Mesenchymal stem cell (in vitro differentiated cells and primary cell): ENCODE results near the gene UROS.

ENCODE experiments used
- DNase-seq: peaks from one replicate; pipeline ENCODE4 v3.0.0-alpha.2; 2013
- H2AFZ ChIP-seq: one replicate; pipeline ENCODE4 v1.6.1; 2013; ENCODE audit warnings: low read depth, mild to moderate bottlenecking, control low read depth, inconsistent platforms, low read length, moderate library complexity
- H2AK5ac ChIP-seq: 2 replicates; pipeline ENCODE4 v1.6.1; 2013; ENCODE audit warnings: low read length, moderate library complexity, mild to moderate bottlenecking, inconsistent platforms; ENCODE audit not compliant: severe bottlenecking
- H2BK120ac ChIP-seq: one replicate; pipeline ENCODE4 v1.6.1; 2013; ENCODE audit warnings: low read depth, mild to moderate bottlenecking, inconsistent platforms, low read length, moderate library complexity
- H2BK12ac ChIP-seq, 2 experiments: one replicate each; pipeline ENCODE4 v1.6.1; 2013; ENCODE audit warnings: inconsistent platforms in 2 of 2, low read length in 2 of 2, mild to moderate bottlenecking in 2 of 2, moderate library complexity in 2 of 2, control low read depth in 1 of 2
- H2BK15ac ChIP-seq: one replicate; pipeline ENCODE4 v1.6.1; 2013; ENCODE audit warnings: mild to moderate bottlenecking, low read depth, inconsistent platforms; ENCODE audit not compliant: poor library complexity, severe bottlenecking
- H2BK5ac ChIP-seq: 2 replicates; pipeline ENCODE4 v1.6.1; 2013; ENCODE audit warnings: low read depth, mild to moderate bottlenecking, low read length, control low read depth, inconsistent platforms; ENCODE audit not compliant: poor library complexity, severe bottlenecking
- H3K14ac ChIP-seq, 2 experiments: one replicate each; pipeline ENCODE4 v1.6.1; 2013; ENCODE audit warnings: inconsistent platforms in 2 of 2, low read length in 2 of 2, control low read depth in 1 of 2, mild to moderate bottlenecking in 1 of 2, moderate library complexity in 1 of 2
- H3K18ac ChIP-seq, 2 experiments: one replicate each; pipeline ENCODE4 v1.6.1; 2013; ENCODE audit warnings: inconsistent platforms in 2 of 2, low read length in 2 of 2, control low read depth in 1 of 2, low read depth in 1 of 2, mild to moderate bottlenecking in 1 of 2
- H3K23ac ChIP-seq, 2 experiments: one replicate each; pipeline ENCODE4 v1.6.1; 2013; ENCODE audit warnings: inconsistent platforms in 2 of 2, low read length in 2 of 2, mild to moderate bottlenecking in 2 of 2, moderate library complexity in 2 of 2, control low read depth in 1 of 2
- H3K27ac ChIP-seq: 2 replicates; pipeline ENCODE4 v1.5.1; 2013; ENCODE audit warnings: mild to moderate bottlenecking, moderate library complexity, low read length, control low read depth, inconsistent platforms; ENCODE audit not compliant: poor library complexity, severe bottlenecking
- H3K27me3 ChIP-seq, 2 experiments: 2 replicates each; pipeline versions ENCODE4 v1.6.1 to v1.7.0; 2013; ENCODE audit warnings: low read length in 2 of 2, mild to moderate bottlenecking in 2 of 2, moderate library complexity in 2 of 2, control low read depth in 1 of 2, inconsistent platforms in 1 of 2; ENCODE audit not compliant: control insufficient read depth in 1 of 2, insufficient read depth in 1 of 2
- H3K36me3 ChIP-seq, 2 experiments: 2 replicates each; pipeline versions ENCODE4 v1.6.1 to v1.7.0; 2013; ENCODE audit warnings: low read length in 2 of 2, control low read depth in 1 of 2, inconsistent platforms in 1 of 2, low read depth in 1 of 2, mild to moderate bottlenecking in 1 of 2; ENCODE audit not compliant: insufficient read depth in 2 of 2, control insufficient read depth in 1 of 2
- H3K4ac ChIP-seq, 2 experiments: one replicate each; pipeline ENCODE4 v1.6.1; 2013; ENCODE audit warnings: inconsistent platforms in 2 of 2, low read length in 2 of 2, mild to moderate bottlenecking in 2 of 2, moderate library complexity in 2 of 2, control low read depth in 1 of 2, low read depth in 1 of 2
- H3K4me1 ChIP-seq: 2 replicates; pipeline ENCODE4 v1.6.1; 2013; ENCODE audit warnings: low read depth, low read length, control low read depth; ENCODE audit not compliant: control insufficient read depth, insufficient read depth
- H3K4me2 ChIP-seq: 2 replicates; pipeline ENCODE4 v1.6.1; 2013; ENCODE audit warnings: low read length, mild to moderate bottlenecking, inconsistent platforms; ENCODE audit not compliant: poor library complexity, severe bottlenecking
- H3K4me3 ChIP-seq, 2 experiments: 2 replicates each; pipeline versions ENCODE4 v1.5.1 to v1.7.0; 2013; ENCODE audit warnings: low read length in 2 of 2, mild to moderate bottlenecking in 2 of 2, control low read depth in 1 of 2, low read depth in 1 of 2; ENCODE audit not compliant: insufficient read depth in 1 of 2
- H3K79me1 ChIP-seq: replicated peaks from 2 replicates; pipeline ENCODE4 v1.6.1; 2013; ENCODE audit warnings: mild to moderate bottlenecking, control low read depth, low read length, inconsistent platforms; ENCODE audit not compliant: poor library complexity, severe bottlenecking
- H3K9ac ChIP-seq: 2 replicates; pipeline ENCODE4 v1.7.0; 2013; ENCODE audit warnings: mild to moderate bottlenecking, low read length, moderate library complexity
- H3K9me3 ChIP-seq: 2 replicates; pipeline ENCODE4 v1.7.0; 2013; ENCODE audit warnings: mild to moderate bottlenecking, low read length; ENCODE audit not compliant: control insufficient read depth
- H4K8ac ChIP-seq: one replicate; pipeline ENCODE4 v1.6.1; 2013; ENCODE audit warnings: inconsistent platforms, mild to moderate bottlenecking, low read length, moderate library complexity
- H4K91ac ChIP-seq: one replicate; pipeline ENCODE4 v1.6.1; 2013; ENCODE audit warnings: mild to moderate bottlenecking, low read length, inconsistent platforms
- WGBS: methylation state at CpG from one replicate; pipeline ENCODE4 v1.1.7; 2013; ENCODE audit warnings: mixed read lengths; 5-methylcytosine and 5-hydroxymethylcytosine counted together

Gene UROS

DNA sequence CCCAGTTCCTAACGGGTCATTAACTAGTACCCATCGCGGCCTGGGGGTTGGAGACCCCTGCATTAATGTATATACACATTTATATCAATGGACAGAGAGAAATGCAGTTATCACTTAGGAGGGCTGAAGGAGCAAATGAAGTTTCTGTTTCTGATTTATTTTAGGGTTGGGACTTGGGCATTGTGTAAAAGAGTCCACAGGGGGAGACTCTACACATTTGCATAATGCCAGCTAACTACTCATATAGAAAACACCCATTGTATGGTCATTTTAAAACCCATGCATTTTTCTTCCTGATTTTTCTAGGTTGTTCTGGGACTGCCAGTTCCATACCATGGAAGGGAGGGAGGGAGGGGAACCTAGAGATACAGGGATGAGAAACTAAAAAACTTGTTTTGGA lies 23.8 kb upstream of the UROS start:
- H2AFZ ChIP-seq = no peak overlapping the region
- H3K27me3 ChIP-seq = no peaks in the 10 kb centered on the region
- H2AK5ac ChIP-seq = no peak overlapping the region
- H3K9ac ChIP-seq = no peak overlapping the region
- H3K4me2 ChIP-seq = no peak overlapping the region
- no peak overlapping the region for H2BK5ac ChIP-seq
- no peak overlapping the region for H2BK15ac ChIP-seq
- H3K4me3 ChIP-seq = no peak overlapping the region
- no peak overlapping the region for H4K8ac ChIP-seq
- H3K14ac ChIP-seq = no peak overlapping the region
- no peak overlapping the region for H3K4ac ChIP-seq
- H3K18ac ChIP-seq = no peak overlapping the region
- H2BK12ac ChIP-seq = no peak overlapping the region
- peaks cover 3% of the 10 kb centered on the region for H3K4me1 ChIP-seq
- WGBS = no CpG with 5 or more reads among the region's 3 CpGs
- no peak overlapping the region for H4K91ac ChIP-seq
- no peak overlapping the region for H3K27ac ChIP-seq
- H3K36me3 ChIP-seq = peaks cover 32 to 68% of the 10 kb centered on the region in 2 experiments
- no peaks in the 10 kb centered on the region for H3K9me3 ChIP-seq
- H3K23ac ChIP-seq = no peak overlapping the region
- no peak overlapping the region for H2BK120ac ChIP-seq
- DNase-seq = no peak
- H3K79me1 ChIP-seq = peaks cover 13% of the 10 kb centered on the region

DNA sequence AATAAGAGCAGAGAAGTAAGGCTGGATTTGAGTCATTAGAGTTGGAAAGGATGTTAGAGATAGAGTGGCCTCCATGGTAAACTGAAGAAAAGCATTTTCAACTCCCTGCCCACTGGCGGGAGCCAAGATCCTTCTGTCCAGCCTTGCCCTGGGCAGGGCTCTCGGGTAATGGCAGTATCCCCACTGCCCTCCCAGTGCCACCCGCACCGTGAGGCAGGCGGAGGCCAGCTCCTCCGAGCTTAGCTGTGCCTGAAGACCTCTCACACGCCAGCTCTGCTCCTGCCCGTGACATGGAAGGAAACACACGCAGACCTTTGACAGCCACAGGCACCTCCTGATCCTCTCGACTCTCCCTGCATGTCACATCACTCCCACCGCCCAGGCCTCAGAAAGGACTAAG lies 22.6 kb upstream of the UROS start:
- no peak overlapping the region for H4K91ac ChIP-seq
- H3K27me3 ChIP-seq = no peaks in the 10 kb centered on the region
- no peak overlapping the region for H2BK12ac ChIP-seq
- H3K18ac ChIP-seq = no peak overlapping the region
- no peak overlapping the region for H2BK5ac ChIP-seq
- DNase-seq = no peak
- peaks cover 3% of the 10 kb centered on the region for H3K4me1 ChIP-seq
- no peak overlapping the region for H2AFZ ChIP-seq
- no peak overlapping the region for H2BK120ac ChIP-seq
- H3K4ac ChIP-seq = no peak overlapping the region
- peaks cover 28 to 73% of the 10 kb centered on the region in 2 experiments for H3K36me3 ChIP-seq
- H3K23ac ChIP-seq = no peak overlapping the region
- 93% methylated on average over 11 of the region's 11 CpGs for WGBS
- H2BK15ac ChIP-seq = no peak overlapping the region
- H2AK5ac ChIP-seq = no peak overlapping the region
- H3K9ac ChIP-seq = no peak overlapping the region
- no peak overlapping the region for H3K27ac ChIP-seq
- no peak overlapping the region for H3K4me3 ChIP-seq
- peaks cover 13% of the 10 kb centered on the region for H3K79me1 ChIP-seq
- H3K9me3 ChIP-seq = no peaks in the 10 kb centered on the region
- H3K4me2 ChIP-seq = no peak overlapping the region
- H3K14ac ChIP-seq = no peak overlapping the region
- no peak overlapping the region for H4K8ac ChIP-seq

DNA sequence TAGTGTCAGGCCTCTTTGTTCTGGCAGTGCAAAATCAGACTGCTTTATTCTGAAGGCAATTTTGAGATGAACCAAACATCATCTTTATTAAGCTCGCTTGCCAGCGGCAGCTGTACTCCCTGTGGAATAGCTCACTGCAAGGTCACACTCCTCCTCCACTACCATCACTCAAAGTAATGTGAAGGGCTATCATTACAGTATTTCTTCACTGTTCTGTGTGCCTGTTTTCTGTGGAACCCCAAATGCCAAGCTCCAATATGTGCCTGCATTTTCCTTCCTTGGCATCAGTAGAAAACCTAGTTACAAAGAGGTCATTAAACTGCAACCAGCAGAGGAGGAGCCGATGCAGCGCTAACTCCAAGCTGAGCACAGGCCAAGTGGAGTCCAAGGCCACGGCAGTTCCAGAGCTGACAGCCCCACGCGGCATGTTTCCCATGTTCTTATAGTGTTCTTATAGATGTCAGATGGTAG lies 21.7 kb upstream of the UROS start:
- Histone ChIP-seq H3K4me2 (no peak overlapping the region), H4K8ac (no peak overlapping the region), H2BK15ac (no peak overlapping the region), H3K9ac (no peak overlapping the region), H3K9me3 (no peaks in the 10 kb centered on the region), H3K4ac (no peak overlapping the region), H3K4me3 (no peak overlapping the region), H3K23ac (no peak overlapping the region), H2BK12ac (no peak overlapping the region), H3K4me1 (peaks cover 7% of the 10 kb centered on the region), H3K18ac (no peak overlapping the region), H3K79me1 (peaks cover 14% of the 10 kb centered on the region), H2AK5ac (no peak overlapping the region), H2BK120ac (no peak overlapping the region), H4K91ac (no peak overlapping the region), H3K27ac (no peak overlapping the region), H3K14ac (no peak overlapping the region), H2BK5ac (no peak overlapping the region), H3K27me3 (no peaks in the 10 kb centered on the region), H2AFZ (no peak overlapping the region), H3K36me3 (peaks cover 32 to 77% of the 10 kb centered on the region in 2 experiments)
- WGBS = 97% methylated on average over 7 of the region's 7 CpGs
- DNase-seq = no peak

DNA sequence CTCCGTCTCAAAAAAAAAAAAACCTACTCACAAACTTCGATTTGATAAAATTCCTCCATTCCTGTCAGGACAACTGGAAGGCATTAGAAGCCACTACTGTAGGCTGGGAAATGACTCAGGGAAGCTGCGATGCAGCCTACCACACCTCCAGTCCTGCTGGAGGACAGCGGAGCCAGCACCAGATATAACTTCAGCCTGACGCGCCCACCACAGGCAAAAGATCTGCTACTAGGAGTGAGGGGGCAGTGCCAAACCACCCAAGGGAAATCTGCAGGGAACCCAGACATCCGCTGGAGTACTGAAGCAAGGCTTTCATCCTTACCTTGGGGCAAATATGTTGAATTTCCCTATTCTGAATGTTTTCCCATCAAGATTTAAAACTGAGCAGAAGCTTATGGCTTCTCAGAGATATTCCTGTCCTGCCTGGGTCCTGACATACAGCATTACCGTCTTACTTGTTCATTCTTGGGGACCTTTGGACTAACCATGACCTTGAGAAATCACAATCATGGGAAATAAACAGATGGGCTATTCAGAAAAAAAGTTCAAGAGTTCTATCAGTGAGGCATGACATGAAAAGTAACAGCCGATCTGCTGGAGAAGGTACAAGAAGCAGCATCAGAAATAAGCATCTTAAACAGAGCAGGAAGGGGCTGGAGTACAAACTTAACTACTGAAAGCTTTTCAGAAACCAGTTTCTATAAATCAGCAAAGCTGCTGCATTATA lies 20.7 kb upstream of the UROS start:
- Histone ChIP-seq H2BK15ac (no peak overlapping the region), H3K27me3 (no peaks in the 10 kb centered on the region), H3K4me2 (no peak overlapping the region), H4K91ac (no peak overlapping the region), H2AK5ac (no peak overlapping the region), H3K4ac (no peak overlapping the region), H2AFZ (no peak overlapping the region), H3K14ac (no peak overlapping the region), H3K27ac (no peak overlapping the region), H3K9ac (no peak overlapping the region), H3K36me3 (peaks cover 35 to 77% of the 10 kb centered on the region in 2 experiments), H3K18ac (no peak overlapping the region), H4K8ac (no peak overlapping the region), H3K23ac (no peak overlapping the region), H3K9me3 (no peaks in the 10 kb centered on the region), H2BK12ac (no peak overlapping the region), H2BK120ac (no peak overlapping the region), H2BK5ac (no peak overlapping the region), H3K79me1 (peaks cover 14% of the 10 kb centered on the region), H3K4me3 (no peak overlapping the region), H3K4me1 (peaks cover 7% of the 10 kb centered on the region)
- WGBS = 96% methylated on average over 9 of the region's 9 CpGs
- DNase-seq = no peak
